ENCODE results near the gene SCAND1.
A peak's percentile ranks its signal among the peaks of the same experiment; 100 is the strongest.
"Not testable (repeated sequence)": the region's sequence is repeated elsewhere in the genome, so short reads cannot be mapped to it uniquely, and the experiment has no call there.

The SCAND1 gene
- total RNA-seq, result 15.1 to 51.7 (median 25.2) reads per million in 17 experiments

- peak; percentile 98 to 99 (median 98) for DNase-seq
Observed at GRCh38 chr20:35954200-35954906, at the start of gene SCAND1. Gene SCAND1, minus strand, starts transcription at chr20:35954502. Its CDS starts 218 bp downstream, at chr20:35954284.

- peak; percentile 78 to 94 (median 86) for DNase-seq
Observed at GRCh38 chr20:36004045-36004444, 49.7 kb upstream of the SCAND1 start.

GRCh38 chr20:36002855-36003254, 48.6 kb upstream of the SCAND1 start:
- DNase-seq, result no peak

- DNase-seq, result not testable (repeated sequence)
Observed at GRCh38 chr20:36001331-36001730, 47.0 kb upstream of the SCAND1 start.

- not testable (repeated sequence) for DNase-seq
Observed at GRCh38 chr20:35996492-35996891, 42.2 kb upstream of the SCAND1 start.

- peak; percentile 72 to 90 (median 82) for DNase-seq
Observed at GRCh38 chr20:35994994-35995453, 40.7 kb upstream of the SCAND1 start.

GRCh38 chr20:35992713-35993335, 38.5 kb upstream of the SCAND1 start:
- DNase-seq, result peak; percentile 69 to 83 (median 78)

- DNase-seq, result peak; percentile 28 to 53 (median 44)
Observed at GRCh38 chr20:35991142-35991771, 37.0 kb upstream of the SCAND1 start.

- no peak for DNase-seq
Observed at GRCh38 chr20:35988910-35989463, 34.7 kb upstream of the SCAND1 start.

GRCh38 chr20:35985806-35986205, 31.5 kb upstream of the SCAND1 start:
- DNase-seq, result no peak

GRCh38 chr20:35984382-35984781, 30.1 kb upstream of the SCAND1 start:
- no peak for DNase-seq

- peak in 3 of 4 experiments; percentile 31 to 48 (median 48) for DNase-seq
Observed at GRCh38 chr20:35981969-35982368, 27.7 kb upstream of the SCAND1 start.

GRCh38 chr20:35979544-35979943, 25.2 kb upstream of the SCAND1 start:
- no peak for DNase-seq

- peak; percentile 38 to 78 (median 66) for DNase-seq
Observed at GRCh38 chr20:35978041-35978513, 23.8 kb upstream of the SCAND1 start.

GRCh38 chr20:35975576-35976373, 21.5 kb upstream of the SCAND1 start:
- DNase-seq, result peak in 3 of 4 experiments; percentile 18 to 44 (median 37)

GRCh38 chr20:35974256-35974655, 20.0 kb upstream of the SCAND1 start:
- no peak for DNase-seq

- no peak for DNase-seq
Observed at GRCh38 chr20:35972462-35972861, 18.2 kb upstream of the SCAND1 start.

- no peak for DNase-seq
Observed at GRCh38 chr20:35971981-35972380, 17.7 kb upstream of the SCAND1 start.

GRCh38 chr20:35968930-35969329, 14.6 kb upstream of the SCAND1 start:
- no peak for DNase-seq

GRCh38 chr20:35967979-35968640, 13.8 kb upstream of the SCAND1 start, which contains the start of gene CNBD2:
Gene CNBD2, plus strand, starts transcription at chr20:35968590. Its CDS starts 173 bp downstream, at chr20:35968763.
- DNase-seq, result no peak

- DNase-seq, result no peak
Observed at GRCh38 chr20:35963878-35964277, 9.6 kb upstream of the SCAND1 start.

Measured in suppressor macrophage (primary cell).